HEK293T (cell line): Measurements from ENCODE around the gene RNF146.

ENCODE experiments used
- ARNT ChIP-seq: fragments of 450-650 bp; IDR thresholded peaks from 2 replicates; pipeline ENCODE4 v1.6.1; 2017; ENCODE audit warnings: mild to moderate bottlenecking
- BHLHE40 ChIP-seq: fragments of 450-650 bp; IDR thresholded peaks from 2 replicates; pipeline ENCODE4 v1.6.1; 2016; ENCODE audit warnings: mild to moderate bottlenecking, moderate library complexity, borderline replicate concordance
- CTBP1 ChIP-seq: fragments of 450-650 bp; IDR thresholded peaks from 2 replicates; pipeline ENCODE4 v1.6.1; 2016; ENCODE audit warnings: borderline replicate concordance
- ELF4 ChIP-seq: fragments of 450-650 bp; IDR thresholded peaks from 2 replicates; pipeline ENCODE4 v1.6.1; 2017; ENCODE audit warnings: antibody characterized with exemption
- FOXA1 ChIP-seq: fragments of 450-650 bp; IDR thresholded peaks from 2 replicates; pipeline ENCODE4 v1.6.1; 2016; ENCODE audit warnings: mild to moderate bottlenecking
- FOXK2 ChIP-seq: fragments of 450-650 bp; IDR thresholded peaks from 2 replicates; pipeline ENCODE4 v1.6.1; 2016; ENCODE audit warnings: mild to moderate bottlenecking
- FOXM1 ChIP-seq: fragments of 450-650 bp; IDR thresholded peaks from 2 replicates; pipeline ENCODE4 v1.6.1; 2017; ENCODE audit warnings: mild to moderate bottlenecking, borderline replicate concordance
- HDGF ChIP-seq: fragments of 450-650 bp; IDR thresholded peaks from 2 replicates; pipeline ENCODE4 v1.6.1; 2017; ENCODE audit warnings: antibody characterized with exemption, borderline replicate concordance
- L3MBTL2 ChIP-seq: fragments of 450-650 bp; conservative IDR thresholded peaks from 2 replicates; pipeline ENCODE4 v1.6.1; 2016; ENCODE audit warnings: mild to moderate bottlenecking
- LEF1 ChIP-seq: fragments of 450-650 bp; IDR thresholded peaks from 2 replicates; pipeline ENCODE4 v1.6.1; 2017; ENCODE audit warnings: mild to moderate bottlenecking, borderline replicate concordance
- SP1 ChIP-seq: fragments of 450-650 bp; IDR thresholded peaks from 2 replicates; pipeline ENCODE4 v1.6.1; 2017
- ZNF384 ChIP-seq: fragments of 450-650 bp; IDR thresholded peaks from 2 replicates; pipeline ENCODE4 v1.6.1; 2016

GRCh38 chr6:127317388-127318128 is 50.9 kb downstream of the RNF146 start:
- no peak for TF ChIP-seq BHLHE40
- no peak for TF ChIP-seq L3MBTL2
- TF ChIP-seq ARNT = no peak
- TF ChIP-seq SP1 = no peak
- no peak for TF ChIP-seq ZNF384
- TF ChIP-seq FOXA1 = no peak
- no peak for TF ChIP-seq ELF4
- TF ChIP-seq HDGF = no peak
- TF ChIP-seq CTBP1 = no peak
- no peak for TF ChIP-seq LEF1
- no peak for TF ChIP-seq FOXK2
- TF ChIP-seq FOXM1 = no peak
